HG02798 (cell line): ENCODE results near the gene RBBP8NL.

Experiments used
- ATAC-seq: cut with Tn5 transposase; IDR thresholded peaks from one replicate; pipeline ENCODE4 v1.9.1; 2021; ENCODE audit warnings: mild to moderate bottlenecking; ENCODE audit not compliant: unreplicated experiment, poor library complexity

The RBBP8NL gene

DNA sequence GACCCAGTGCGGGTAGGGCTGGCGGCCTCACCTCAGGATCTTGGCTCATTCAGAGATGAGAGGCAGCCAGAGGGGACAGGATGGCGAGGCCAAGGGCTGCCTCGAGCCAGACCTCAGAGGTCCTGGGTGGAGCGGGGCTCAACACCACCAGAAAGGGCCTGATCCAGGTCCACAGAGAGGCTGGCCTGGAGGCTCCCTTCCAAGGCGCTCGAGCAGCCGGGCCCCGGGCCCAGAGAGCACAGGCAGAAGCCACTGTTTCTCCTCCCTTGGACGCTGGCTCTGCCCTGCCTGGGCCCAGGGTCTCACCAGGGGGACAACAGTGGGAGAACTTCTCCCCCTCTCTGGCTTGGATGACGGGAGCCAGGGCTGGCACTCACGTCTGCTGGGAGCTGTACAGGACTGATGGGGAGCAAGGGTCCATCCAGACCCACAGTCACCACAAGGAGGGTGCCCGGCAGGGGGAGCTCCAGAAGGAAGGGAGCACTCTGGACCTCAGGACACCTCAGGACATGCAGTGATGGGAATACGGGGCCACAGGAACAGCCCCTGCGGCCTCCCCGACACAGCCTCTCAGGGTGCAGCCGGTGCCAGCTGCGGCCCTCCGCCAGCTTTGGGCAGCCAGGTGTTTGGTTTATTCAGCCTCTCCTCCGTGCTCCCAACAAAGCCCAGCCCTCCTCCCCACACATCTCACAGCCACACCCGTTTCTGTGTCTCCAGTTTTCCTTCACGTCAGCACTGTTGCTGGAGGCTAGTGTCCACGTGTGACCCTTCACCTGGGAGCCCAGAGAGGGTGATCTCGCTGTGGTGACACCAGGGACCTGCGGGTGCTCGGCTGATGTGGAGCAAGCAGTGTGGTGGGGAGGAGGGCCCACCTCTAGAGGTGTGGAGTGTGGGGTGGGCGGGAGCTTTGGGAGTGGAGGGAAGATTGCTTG lies 31.8 kb downstream of the RBBP8NL start:
- ATAC-seq: no peak

DNA sequence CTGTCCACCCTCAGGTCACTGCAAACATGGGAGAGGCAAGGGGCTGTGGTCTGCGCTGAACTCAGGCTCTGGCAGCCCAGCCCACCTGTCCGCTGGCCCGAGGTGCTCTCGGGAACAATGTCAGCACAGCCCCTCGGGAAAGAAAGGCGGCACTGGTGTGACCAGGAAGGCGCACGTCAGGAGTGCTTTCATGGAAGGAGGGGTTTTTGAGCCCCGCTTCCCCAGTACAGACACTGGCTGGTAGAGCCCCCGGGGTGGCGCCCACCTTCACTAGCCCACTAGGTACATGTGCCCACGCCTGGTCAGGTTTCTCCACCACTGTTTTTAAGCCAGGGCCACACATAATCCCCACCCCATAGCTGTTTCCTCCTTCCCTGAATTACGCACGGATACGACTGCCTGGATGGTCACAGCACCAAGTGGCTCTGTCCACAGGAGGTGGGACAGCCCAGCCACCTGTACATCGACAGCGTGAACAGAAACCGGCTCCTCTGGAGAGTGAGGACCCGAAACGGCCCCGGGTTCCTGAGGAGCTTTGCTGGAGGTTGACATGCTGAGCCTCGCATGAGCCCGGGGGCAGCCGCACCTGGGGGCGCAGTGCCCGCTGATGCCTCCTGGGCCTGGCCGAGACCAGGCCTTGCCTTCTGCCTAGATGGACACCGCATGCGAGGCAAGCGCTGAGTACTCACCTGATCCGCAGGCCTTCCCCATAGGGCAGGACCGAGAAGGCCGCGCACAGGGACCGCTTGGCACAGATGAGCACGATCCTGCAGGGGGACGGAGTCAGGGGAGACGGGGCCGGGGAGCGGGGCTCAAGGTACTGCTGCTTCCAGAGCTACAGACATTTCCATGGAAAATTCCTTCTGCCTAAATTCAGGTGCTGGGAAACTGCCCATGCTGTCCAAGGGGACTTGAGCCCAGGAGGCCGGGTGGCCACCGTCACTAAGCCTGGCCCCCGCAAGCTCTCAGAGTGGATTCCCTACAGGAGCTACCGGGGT lies 32.8 kb downstream of the RBBP8NL start:
- ATAC-seq: no peak

DNA sequence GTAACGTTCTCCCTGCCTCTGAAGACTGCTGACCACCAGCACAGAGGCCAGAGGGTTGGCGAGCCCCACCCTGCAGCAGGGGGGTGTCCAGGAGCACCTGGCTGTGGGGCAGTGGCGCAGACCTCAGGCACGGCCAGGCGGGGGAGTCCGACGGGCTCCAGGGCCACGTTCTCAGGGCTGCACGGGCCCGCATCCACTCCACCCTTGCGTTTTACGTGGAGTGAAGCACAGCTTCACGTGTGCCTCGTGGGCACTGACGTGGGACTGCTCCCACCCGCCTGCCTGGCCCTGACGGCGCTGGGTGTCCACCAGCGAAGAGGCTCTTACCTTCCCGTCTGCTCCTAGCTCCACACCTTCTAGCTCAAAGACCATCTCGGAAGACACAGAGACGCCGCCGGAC lies 33.5 kb downstream of the RBBP8NL start:
- ATAC-seq: no peak

DNA sequence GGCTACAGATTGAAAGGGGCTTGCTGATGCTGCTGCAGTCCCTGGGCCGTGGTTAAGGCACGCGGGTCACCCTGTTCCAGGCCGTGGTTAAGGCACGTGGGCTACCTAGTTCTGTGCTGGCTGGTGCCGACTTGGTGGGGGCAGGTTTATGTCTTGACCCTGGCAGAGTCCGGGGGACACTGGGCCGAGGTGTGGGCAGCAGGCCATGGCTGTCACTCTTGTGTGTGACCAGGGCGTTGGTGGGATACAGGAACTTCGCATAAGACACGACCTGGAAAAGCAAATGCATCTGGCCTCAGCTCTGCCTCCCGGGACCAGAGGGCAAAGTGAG lies 34.0 kb downstream of the RBBP8NL start:
- ATAC-seq: no peak

DNA sequence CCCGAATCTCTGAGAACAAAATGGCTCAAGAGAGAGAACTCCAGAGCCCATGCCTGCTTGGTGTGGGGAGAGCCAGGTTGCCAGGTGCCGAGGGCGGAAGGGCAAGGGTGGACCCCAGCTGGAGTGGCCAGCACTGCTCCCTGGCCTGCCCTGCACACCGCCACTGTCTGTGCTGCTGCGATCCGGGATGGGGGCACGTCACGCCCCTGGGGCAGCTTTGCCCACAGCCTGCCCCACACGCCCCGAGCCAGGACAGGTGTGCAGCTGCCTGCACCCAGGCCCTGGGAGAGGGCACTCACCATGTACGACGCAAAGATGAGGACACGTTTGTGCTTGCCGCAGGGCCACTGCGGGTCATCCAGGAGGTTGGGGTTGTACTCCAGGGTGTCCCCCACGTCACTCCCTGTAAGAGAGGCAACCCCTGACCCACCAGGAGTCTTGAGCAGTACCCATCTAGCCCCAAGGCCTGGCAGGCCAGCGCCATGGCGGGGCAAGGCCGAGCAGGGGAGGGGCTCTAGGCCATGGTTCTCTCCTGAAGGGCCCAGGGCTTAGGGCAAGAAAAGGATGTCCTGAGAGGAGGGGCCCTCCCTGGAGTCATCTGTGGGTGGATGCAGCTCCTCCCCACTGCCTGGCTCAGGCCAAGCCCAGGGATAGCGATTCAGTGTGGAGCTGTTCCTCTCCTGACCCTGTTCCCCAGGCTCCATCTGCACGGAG lies 34.6 kb downstream of the RBBP8NL start:
- no peak for ATAC-seq

DNA sequence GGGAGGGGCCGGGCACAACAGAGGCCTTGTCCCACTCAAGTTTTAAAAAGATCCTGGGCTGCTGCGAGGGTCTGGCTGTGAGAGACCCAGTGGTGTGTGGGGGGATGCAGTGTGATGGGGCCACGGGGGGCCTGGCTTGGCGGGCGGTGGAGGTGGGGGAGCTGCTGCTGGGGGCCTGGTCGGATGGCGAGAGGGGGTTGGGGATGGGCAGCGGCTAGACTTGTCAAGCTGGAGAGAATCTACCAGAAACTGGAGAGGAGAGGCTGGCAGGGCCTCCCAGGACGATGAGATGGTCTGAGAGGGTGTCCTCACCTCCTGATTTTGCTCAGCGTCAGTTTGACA lies 35.3 kb downstream of the RBBP8NL start:
- ATAC-seq: no peak

DNA sequence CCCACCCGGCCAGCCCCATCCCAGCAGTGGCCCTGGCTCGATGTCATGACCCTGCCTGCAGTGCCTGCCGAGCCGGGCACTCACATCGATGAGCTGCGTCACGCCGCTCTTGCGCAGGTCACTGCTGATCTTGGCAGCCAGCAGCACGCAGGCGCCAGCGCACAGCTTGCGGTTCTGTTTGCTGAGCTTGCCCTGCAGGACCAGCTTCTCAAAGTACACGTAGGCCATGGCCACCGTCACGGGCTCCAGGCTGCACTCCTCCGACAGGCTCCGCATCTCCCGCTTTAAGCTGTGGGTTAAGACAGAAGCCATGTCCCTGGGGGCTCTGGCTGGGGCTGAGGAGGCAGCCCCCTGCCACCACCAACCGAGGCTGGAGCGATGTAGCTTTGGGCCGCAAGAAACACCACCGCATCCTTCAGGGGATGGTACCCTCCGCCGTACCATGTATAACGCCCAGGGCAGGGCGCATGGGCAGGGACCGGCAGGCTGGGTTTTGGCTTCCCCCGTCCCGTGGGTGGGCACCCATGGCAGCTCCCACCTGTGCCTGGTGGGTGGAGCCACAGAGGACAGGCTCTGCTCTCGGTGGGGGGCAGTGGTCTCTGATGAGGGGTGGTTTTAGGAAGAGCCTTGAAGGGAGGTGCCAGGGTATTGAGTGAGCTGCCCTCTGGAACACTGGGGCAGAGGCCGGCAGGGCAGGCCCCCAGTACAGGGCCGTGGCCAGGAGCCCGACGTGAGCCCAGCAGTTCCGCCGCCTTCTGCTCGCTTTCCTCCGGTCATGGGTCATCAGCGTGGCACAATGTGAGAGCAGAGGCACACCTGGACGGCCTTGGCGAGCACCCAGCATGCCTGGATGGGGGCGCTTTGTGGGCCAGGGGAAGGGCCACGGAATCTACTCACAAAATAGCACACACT lies 35.9 kb downstream of the RBBP8NL start:
- no peak for ATAC-seq

DNA sequence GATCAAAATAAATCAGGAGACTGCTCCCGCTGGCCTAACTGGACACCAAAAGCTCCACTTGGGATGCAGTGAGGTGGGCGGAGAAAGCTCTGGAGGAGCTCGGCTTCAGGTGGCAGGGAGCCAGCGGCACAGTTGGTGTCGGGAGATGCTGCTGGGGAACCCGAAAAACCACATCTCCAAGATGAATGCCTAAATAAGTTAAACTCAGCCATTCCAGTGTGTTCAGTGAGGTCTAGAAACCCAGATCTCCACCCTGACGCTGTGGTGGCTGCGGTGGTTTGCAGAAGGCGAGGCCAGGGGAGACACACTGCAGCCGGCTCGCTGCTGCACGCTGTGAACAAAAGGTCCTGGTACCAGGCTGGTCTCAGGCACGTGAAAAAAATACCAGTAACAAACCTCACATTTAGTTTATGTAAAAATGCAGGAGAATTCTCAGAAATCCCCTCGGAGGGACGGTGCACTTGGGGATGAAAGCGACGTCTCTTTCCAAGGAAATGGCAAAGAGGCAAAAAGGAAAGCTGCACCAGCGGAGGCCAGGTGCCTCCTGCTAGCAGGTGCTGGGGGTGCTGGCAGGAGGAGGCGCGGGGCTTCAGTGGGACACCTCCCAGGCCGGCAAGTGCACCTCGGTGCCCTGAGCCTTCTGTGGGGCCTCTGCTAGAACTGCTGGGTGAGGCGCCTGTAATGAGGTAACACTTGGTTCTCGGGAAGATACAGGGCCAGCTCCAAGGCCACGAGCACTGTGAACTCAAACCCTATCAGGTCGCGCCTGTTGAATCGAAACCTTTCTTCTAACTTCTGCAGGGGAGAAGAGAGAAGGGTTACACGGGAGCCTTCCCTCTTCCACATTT lies 36.8 kb downstream of the RBBP8NL start:
- no peak for ATAC-seq

DNA sequence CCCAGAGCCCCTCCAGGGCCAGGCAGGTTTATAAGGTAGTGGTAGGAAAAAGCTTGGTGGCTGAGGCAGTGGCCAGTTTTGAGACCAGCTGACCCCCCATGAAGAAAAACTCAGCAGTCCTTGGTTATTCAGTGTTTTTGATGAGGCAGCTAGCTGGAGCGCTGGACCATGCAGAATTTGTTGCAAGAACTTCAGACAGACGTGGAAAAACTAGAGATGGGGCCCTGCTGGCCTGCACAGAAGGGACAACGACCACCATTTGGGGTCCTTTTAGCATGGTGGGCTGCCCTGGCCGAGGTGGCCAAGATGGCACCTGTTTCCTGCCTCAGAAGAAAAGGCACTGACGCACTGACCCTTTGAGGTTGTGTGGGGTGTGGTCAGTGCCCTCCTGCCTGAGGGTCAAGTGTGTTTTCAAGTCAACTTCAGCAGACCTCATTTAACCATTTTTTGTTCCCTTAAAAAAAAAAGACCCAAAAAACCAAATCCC lies 37.7 kb downstream of the RBBP8NL start:
- no peak for ATAC-seq

DNA sequence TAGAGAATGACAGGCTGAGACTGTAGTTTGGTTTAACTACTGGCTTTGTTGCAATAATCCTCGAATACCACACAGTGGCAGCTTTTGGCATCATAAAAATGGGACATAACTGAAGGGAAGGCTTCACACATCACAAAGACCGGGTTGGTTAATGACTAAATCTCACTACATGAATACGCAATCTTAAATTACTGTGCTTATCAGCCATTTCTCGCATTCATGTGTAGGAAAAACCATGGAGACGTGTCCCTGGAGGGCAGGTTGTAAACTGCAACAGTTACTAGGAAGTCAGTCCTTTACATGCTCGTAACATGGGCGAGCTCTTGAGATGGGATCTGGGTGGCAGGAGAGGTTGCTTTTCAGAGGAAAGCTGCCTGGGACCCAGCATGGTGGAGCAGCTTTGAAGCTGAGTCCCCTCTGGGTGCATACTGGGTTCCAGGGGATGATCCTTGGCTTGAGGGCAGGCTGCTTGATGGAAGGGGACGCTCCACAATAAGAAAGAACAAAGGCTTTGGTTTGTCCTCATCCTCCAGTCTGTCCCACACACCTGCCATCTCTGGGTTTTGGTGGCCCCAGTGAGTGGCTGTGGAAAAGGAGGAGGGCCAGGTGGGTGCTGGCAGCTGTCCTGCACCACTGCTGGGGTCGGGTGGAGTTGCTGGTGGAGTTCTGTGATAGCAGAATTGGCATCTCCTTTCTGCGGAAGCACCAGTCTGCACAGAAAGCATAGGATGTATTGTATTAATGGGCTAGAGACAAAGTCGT lies 38.3 kb downstream of the RBBP8NL start:
- ATAC-seq: no peak

DNA sequence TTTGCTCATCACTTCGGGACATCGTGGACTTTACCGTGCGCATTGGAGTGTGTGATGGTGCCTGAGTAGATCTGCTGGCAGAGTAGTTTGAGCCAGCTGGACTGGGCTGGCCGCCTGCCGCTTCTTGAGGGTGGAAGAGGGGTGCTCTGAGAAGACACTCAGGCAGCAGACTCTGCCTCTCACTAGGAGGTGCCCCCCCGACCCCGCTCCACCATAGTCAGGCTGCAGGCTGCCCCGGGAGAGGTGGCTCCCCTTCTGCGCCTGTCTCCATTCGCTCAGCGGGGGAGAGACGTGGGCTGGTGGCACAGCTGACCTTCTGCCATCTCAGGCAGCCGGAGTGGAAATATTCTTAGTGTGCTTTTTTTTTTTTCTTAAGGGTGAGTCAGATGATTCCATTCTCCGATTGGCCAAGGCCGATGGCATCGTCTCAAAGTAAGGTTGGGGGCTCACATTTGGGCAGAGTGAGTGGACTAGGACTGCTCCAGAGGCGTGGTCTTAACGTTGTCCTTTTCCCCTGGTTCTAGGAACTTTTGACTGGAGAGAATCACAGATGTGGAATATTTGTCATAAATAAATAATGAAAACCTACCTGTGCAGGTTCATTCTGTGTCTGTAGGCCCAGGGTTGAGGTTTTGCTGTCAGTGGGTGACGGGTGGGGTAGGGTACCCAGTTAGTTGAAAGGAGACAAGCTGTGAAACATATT lies 39.3 kb downstream of the RBBP8NL start:
- no peak for ATAC-seq

DNA sequence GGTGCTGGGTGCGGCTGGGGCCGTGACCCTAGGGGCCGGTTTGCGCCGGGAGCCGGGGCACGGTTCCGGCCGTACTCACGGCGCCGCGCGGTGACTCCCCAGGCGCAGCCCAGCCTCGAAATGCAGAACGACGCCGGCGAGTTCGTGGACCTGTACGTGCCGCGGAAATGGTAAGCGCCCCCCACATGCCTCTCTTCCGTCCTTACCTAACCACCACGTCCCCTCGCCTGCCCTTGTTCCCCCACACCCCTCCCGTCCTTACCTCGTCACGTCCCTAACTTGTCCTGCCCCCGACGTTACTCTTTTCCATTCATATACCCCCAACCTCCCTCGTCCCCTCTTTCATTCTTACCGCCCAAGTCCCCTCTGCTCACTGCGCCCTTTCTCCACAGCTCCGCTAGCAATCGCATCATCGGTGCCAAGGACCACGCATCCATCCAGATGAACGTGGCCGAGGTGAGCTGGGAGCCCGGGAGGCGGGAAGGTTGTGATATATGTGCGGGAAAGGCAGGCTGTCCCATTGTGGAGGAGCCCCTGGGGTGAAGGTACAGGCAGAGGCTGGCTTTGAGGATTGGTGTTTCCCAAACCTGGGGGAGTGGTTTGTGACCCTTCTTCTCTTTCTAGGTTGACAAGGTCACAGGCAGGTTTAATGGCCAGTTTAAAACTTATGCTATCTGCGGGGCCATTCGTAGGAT lies 40.0 kb downstream of the RBBP8NL start:
- ATAC-seq: no peak

DNA sequence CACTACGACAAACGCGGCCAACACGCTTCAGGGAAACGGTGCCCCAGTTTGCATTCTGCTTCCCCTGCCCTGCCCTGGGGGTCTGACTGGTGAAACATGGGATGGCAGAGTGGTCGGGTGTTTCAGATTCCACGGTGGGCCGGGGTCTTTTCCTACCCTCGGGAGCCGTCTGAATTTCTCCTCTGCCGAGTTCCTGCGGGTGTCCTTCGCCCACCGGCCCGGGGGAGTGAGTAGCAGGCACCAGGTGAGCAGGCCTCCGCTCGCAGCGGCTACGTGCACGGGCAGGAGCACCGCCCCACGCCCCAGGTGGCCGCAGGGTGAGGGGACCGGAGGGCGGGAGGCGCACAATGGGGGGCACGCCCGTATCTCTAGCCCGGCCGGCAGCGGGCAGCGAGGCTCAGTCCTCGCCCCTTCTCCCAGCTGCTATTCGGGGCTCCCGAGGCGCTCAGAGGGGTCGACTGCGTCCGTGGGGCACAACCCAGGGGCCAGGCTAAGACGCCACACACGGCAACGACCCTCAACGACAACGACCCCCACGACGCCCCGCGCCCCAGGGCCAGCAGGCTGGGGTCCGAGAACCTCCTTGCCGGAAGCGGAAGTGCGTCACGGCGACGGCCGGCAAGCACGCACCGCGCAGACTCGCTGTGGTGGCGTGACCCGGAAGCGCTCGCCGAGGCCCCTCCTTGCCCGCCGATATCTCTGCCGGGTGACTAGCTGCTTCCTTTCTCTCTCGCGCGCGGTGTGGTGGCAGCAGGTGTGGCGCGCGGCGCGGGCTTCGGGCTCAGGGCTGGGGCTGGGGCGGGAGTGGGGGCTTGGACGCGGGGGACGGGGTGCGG lies 40.7 kb downstream of the RBBP8NL start, which contains the start of gene RPS21:
RPS21 (plus strand) TSS at position 721 of the 836 bp plus-strand sequence. CDS start 236 bp downstream, outside the sequence.
- peak; percentile 84 for ATAC-seq

DNA sequence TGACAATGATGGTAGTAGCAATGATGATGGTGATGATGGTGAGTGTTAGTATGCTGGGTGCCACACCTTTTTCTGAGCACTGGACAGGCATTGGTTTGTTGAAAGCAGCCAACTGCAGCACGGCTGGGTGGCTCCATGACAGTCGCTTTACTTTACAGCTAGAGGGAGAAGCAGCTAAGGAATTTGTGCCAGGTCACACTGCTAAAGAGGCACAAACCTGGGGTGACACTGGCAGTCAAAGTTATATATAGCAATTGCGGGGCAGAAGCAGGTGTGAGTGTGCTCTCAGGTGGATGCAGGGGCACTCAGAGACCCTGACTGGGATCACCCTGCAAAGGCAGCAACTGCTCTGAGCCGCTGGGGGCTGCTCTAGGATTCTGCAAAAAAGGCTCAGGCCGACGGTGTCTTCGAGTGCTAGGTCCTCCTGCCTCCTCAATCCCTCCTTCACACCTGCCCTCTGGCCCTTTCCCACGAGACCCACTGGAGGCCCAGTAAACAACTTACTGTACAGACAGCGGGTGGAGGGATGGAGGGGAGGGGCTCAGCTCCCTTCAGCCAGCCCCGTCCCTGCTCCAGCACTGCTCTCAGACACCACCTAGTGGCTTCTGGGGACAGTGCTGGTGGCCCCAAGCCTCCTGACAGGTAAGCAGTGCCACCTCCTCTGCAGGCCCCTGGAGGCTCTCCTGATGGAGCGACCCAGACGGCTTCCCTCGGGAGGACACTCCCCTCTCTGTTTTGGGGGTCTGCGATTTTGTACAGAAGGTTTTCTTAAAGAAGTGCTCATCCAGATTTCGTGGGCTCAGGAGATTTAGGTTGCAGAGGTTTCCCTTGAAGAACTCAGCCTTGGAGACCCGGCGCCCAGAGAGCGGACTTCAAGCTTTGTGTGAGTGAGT lies 44.8 kb downstream of the RBBP8NL start:
- ATAC-seq: peak; percentile 67

DNA sequence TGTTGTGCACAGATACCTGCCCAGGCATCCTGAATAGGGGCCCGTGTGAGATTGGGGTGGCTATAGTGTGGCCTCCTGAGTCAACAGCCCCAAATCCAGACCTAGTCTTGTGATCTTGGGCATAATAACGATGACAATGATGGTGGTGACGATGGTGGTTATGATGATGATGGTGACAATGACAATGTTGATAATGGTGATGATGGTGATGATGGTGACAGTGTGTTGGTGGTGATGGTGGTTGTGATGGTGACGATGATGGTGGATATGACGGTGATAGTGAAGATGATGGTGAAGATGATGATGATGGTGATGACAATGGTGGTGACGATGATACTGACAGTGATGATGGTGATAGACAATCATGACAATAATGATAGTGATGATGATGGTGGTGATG lies 45.5 kb downstream of the RBBP8NL start:
- no peak for ATAC-seq
